Mucosa of descending colon (tissue), 3 donors: ENCODE data around the gene PSTPIP1. TPM values are rescaled to one million over a fixed set of nuclear protein-coding genes. Genes with fewer than 3 reads are reported as not detected.

Experiments
- ATAC-seq: fragments of 200-7000 bp; cut with Tn5 transposase; one replicate; pipeline ENCODE4 v1.9.1; 2020; ENCODE audit warnings: mild to moderate bottlenecking, moderate library complexity
- DNase-seq, 3 donors: peaks; one replicate each; pipeline ENCODE4 v3.0.0-alpha.2; 2020
- H3K36me3 ChIP-seq: fragments of 200-600 bp; one replicate; pipeline ENCODE4 v1.8.0; 2021; ENCODE audit warnings: low read depth, mild to moderate bottlenecking
- H3K4me1 ChIP-seq: fragments of 200-600 bp; one replicate; pipeline ENCODE4 v1.8.0; 2021; ENCODE audit warnings: low read depth, mild to moderate bottlenecking
- H3K4me3 ChIP-seq: fragments of 200-600 bp; one replicate; pipeline ENCODE4 v1.8.0; 2021; ENCODE audit warnings: mild to moderate bottlenecking
- H3K9me3 ChIP-seq: fragments of 200-600 bp; one replicate; pipeline ENCODE4 v1.8.0; 2021; ENCODE audit warnings: mild to moderate bottlenecking
- intact Hi-C, 2 donors: fragments of 100-400 bp; cut with DNase I in 1 of 2; cut with micrococcal nuclease in 1 of 2; formaldehyde crosslinking; loops; one replicate each; pipeline versions ENCODE4 v1.11.0 to v1.11.1; 2022; cut with DNase I, micrococcal nuclease
- total RNA-seq, 3 donors: library from RNA; stranded (reverse); fragmentation: NEBNext Ultra II Directional in 2 of 3; extraction: Animal tissue kit (Norgen Biotek cat#: 25700) in 2 of 3; gene quantifications; one replicate each; pipeline versions ENCODE4 v1.2.1 to v1.2.4, GENCODE V29; 2021 to 2023
- TF ChIP-seq, protein P1 (sequence below): fragments of 200-600 bp; IDR thresholded peaks from one replicate; pipeline ENCODE4 v1.8.0; 2022; ENCODE audit warnings: antibody characterized with exemption, mild to moderate bottlenecking
- donor health status: DM: no; HTN: no; CAD: no; lungs with moderate emphysema.
- donor health status: DM: no; HTN: no; CAD: no.
- donor health status: DM: no; HTN: yes; CAD: no.

PSTPIP1 gene
- total RNA-seq, 3 donors from 2014 or later, result 4.4 to 8.2 (median 6.3) TPM

DNA sequence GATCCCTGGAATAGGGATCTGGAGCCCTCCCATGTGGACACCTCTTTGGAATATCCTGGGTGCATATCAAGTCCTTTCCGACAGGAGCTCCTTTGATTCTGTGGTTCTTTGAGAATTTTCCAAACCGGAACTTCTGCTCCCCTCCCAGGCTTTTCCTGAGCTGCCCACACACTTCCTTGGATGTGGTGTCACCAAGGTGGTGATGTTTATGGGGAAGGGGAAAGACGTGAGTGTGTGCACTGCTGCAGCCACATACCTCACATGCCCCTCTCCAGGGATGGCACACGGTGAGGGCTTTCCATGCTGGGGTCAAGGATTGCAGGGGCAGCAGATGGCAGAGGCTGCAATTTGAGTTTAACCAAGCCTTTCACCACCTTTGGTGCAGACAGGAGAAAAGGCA is 27.9 kb upstream of the PSTPIP1 start:
- TF ChIP-seq, protein P1, sequence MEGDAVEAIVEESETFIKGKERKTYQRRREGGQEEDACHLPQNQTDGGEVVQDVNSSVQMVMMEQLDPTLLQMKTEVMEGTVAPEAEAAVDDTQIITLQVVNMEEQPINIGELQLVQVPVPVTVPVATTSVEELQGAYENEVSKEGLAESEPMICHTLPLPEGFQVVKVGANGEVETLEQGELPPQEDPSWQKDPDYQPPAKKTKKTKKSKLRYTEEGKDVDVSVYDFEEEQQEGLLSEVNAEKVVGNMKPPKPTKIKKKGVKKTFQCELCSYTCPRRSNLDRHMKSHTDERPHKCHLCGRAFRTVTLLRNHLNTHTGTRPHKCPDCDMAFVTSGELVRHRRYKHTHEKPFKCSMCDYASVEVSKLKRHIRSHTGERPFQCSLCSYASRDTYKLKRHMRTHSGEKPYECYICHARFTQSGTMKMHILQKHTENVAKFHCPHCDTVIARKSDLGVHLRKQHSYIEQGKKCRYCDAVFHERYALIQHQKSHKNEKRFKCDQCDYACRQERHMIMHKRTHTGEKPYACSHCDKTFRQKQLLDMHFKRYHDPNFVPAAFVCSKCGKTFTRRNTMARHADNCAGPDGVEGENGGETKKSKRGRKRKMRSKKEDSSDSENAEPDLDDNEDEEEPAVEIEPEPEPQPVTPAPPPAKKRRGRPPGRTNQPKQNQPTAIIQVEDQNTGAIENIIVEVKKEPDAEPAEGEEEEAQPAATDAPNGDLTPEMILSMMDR, result no peak
- no peaks in the 10 kb centered on the region for H3K9me3 ChIP-seq
- DNase-seq (no peak), ATAC-seq (no peak)
- H3K4me3 ChIP-seq, result no peak overlapping the region
- intact Hi-C loops, result no loop called here
- H3K36me3 ChIP-seq, result no peaks in the 10 kb centered on the region
- H3K4me1 ChIP-seq, result no peaks in the 10 kb centered on the region

GRCh38 chr15:76968306-76968705 is 26.6 kb upstream of the PSTPIP1 start:
- ATAC-seq, result no peak
- intact Hi-C loops, result no loop called here

GRCh38 chr15:76972389-76973361 is 22.3 kb upstream of the PSTPIP1 start:
- no peak for ATAC-seq
- TF ChIP-seq, protein P1, result no peak

More at GRCh38 chr15:76968306-76968705, 26.6 kb upstream of the PSTPIP1 start:
- Histone ChIP-seq H3K9me3 (no peaks in the 10 kb centered on the region), H3K4me1 (no peaks in the 10 kb centered on the region), H3K36me3 (no peaks in the 10 kb centered on the region), H3K4me3 (no peak overlapping the region)
- TF ChIP-seq, protein P1, result no peak
- DNase-seq, result no peak

GRCh38 chr15:76973362-76973743 is 21.6 kb upstream of the PSTPIP1 start:
- Histone ChIP-seq H3K4me3 (no peak overlapping the region), H3K4me1 (no peaks in the 10 kb centered on the region), H3K9me3 (no peaks in the 10 kb centered on the region), H3K36me3 (no peaks in the 10 kb centered on the region)
- TF ChIP-seq, protein P1, result peak; percentile 14
- ATAC-seq (no peak), DNase-seq (peak in 1 of 3 donors; percentile 43)
- intact Hi-C loops, result no loop called here

More at GRCh38 chr15:76972389-76973361, 22.3 kb upstream of the PSTPIP1 start:
- H3K4me3 ChIP-seq, result no peak overlapping the region
- intact Hi-C loops, result no loop called here
- no peaks in the 10 kb centered on the region for H3K4me1 ChIP-seq
- no peaks in the 10 kb centered on the region for H3K36me3 ChIP-seq
- no peak for DNase-seq
- H3K9me3 ChIP-seq, result no peaks in the 10 kb centered on the region

DNA sequence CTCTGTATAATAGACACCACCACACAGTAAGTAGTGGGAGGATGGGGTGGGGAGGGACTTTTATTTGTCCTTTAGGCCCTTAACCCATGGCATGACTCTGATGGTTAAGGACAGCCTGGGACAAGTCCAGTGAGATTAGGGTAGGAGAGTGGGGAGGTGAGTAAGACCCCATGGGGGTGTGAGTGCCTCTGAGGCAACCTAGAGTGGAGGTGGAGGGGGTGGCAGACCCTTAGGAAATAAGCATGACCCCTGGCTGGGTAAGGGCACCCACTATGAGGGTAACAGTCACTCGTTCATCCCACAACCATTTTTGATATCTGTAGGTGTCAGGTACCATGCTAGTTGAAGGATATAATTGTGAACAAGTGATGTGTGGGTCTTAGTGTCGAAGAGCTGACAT is 21.0 kb upstream of the PSTPIP1 start:
- Histone ChIP-seq H3K4me3 (no peak overlapping the region), H3K36me3 (no peaks in the 10 kb centered on the region), H3K9me3 (no peaks in the 10 kb centered on the region), H3K4me1 (no peaks in the 10 kb centered on the region)
- intact Hi-C loops, result no loop called here
- no peak for ATAC-seq
- no peak for DNase-seq
- TF ChIP-seq, protein P1, result no peak
